ENCODE data around the gene PLEKHA8.

PLEKHA8 gene

GRCh38 chr7:30038196-30038980, 10.2 kb downstream of the PLEKHA8 start:
- no peak overlapping the region for H3K9ac ChIP-seq (ENCODE audit: low read length)
- H3K4me3 ChIP-seq (ENCODE audit: low read length), result no peak overlapping the region
- H3K36me3 ChIP-seq (replicated peaks; ENCODE audit: insufficient read depth, low read length), result no peaks in the 10 kb centered on the region; the same call in 1 of the 2 replicates
- H2AFZ ChIP-seq (ENCODE audit: low read length), result no peak overlapping the region
- H3K4me2 ChIP-seq (ENCODE audit: low read depth, low read length), result no peak overlapping the region
- DNase-seq, result no peak
- no peaks in the 10 kb centered on the region for H4K20me1 ChIP-seq (ENCODE audit: insufficient read depth, low read length)
- H3K27ac ChIP-seq (ENCODE audit: low read length), result no peak overlapping the region
- TF ChIP-seq EZH2 (optimal IDR thresholded peaks at IDR 0.05; ENCODE audit: low read depth, low read length) (no peak), CTCF (IDR thresholded peaks at IDR 0.05; ENCODE audit: low read length) (no peak), EZH2phosphoT487 (IDR thresholded peaks at IDR 0.05; ENCODE audit: low read length) (no peak)
- H3K27me3 ChIP-seq (replicated peaks; ENCODE audit: insufficient read depth, low read length), result no peaks in the 10 kb centered on the region
- peaks cover 4% of the 10 kb centered on the region for H3F3A ChIP-seq (ENCODE audit: insufficient read depth, low read length)
- peaks cover 91% of the 10 kb centered on the region for H3K79me2 ChIP-seq (ENCODE audit: low read length)
- no peaks in the 10 kb centered on the region for H3K9me2 ChIP-seq (replicated peaks; ENCODE audit: insufficient read depth, low read length)
- H3K9me3 ChIP-seq (replicated peaks; ENCODE audit: insufficient read depth, low read length), result no peaks in the 10 kb centered on the region
- H3K4me1 ChIP-seq (ENCODE audit: low read length), result peaks cover 23% of the 10 kb centered on the region

- H3K4me3 ChIP-seq (ENCODE audit: low read length), result no peak overlapping the region
- DNase-seq, result no peak
- no peak overlapping the region for H2AFZ ChIP-seq (ENCODE audit: low read length)
- no peaks in the 10 kb centered on the region for H3K9me3 ChIP-seq (replicated peaks; ENCODE audit: insufficient read depth, low read length)
- H3K4me1 ChIP-seq (ENCODE audit: low read length), result peaks cover 14% of the 10 kb centered on the region
- H3K79me2 ChIP-seq (ENCODE audit: low read length), result peaks cover 87% of the 10 kb centered on the region
- H3K36me3 ChIP-seq (replicated peaks; ENCODE audit: insufficient read depth, low read length), result no peaks in the 10 kb centered on the region; the same call in 1 of the 2 replicates
- H3K9ac ChIP-seq (ENCODE audit: low read length), result no peak overlapping the region
- H3K4me2 ChIP-seq (ENCODE audit: low read depth, low read length), result no peak overlapping the region
- no peaks in the 10 kb centered on the region for H3K27me3 ChIP-seq (replicated peaks; ENCODE audit: insufficient read depth, low read length)
- no peaks in the 10 kb centered on the region for H4K20me1 ChIP-seq (ENCODE audit: insufficient read depth, low read length)
- H3F3A ChIP-seq (ENCODE audit: insufficient read depth, low read length), result no peaks in the 10 kb centered on the region
- no peaks in the 10 kb centered on the region for H3K9me2 ChIP-seq (replicated peaks; ENCODE audit: insufficient read depth, low read length)
- TF ChIP-seq EZH2 (optimal IDR thresholded peaks at IDR 0.05; ENCODE audit: low read depth, low read length) (no peak), CTCF (IDR thresholded peaks at IDR 0.05; ENCODE audit: low read length) (no peak), EZH2phosphoT487 (IDR thresholded peaks at IDR 0.05; ENCODE audit: low read length) (no peak)
- H3K27ac ChIP-seq (ENCODE audit: low read length), result no peak overlapping the region
Measured at GRCh38 chr7:30040938-30041337, 12.7 kb downstream of the PLEKHA8 start.

- Histone ChIP-seq H3K79me2 (ENCODE audit: low read length) (peaks cover 80% of the 10 kb centered on the region), H3K9ac (ENCODE audit: low read length) (no peak overlapping the region), H3K36me3 (replicated peaks; ENCODE audit: insufficient read depth, low read length) (no peaks in the 10 kb centered on the region; the same call in 1 of the 2 replicates), H3F3A (ENCODE audit: insufficient read depth, low read length) (no peaks in the 10 kb centered on the region), H3K27ac (ENCODE audit: low read length) (no peak overlapping the region), H3K9me3 (replicated peaks; ENCODE audit: insufficient read depth, low read length) (no peaks in the 10 kb centered on the region), H4K20me1 (ENCODE audit: insufficient read depth, low read length) (no peaks in the 10 kb centered on the region), H3K4me3 (ENCODE audit: low read length) (no peak overlapping the region), H3K4me2 (ENCODE audit: low read depth, low read length) (no peak overlapping the region), H2AFZ (ENCODE audit: low read length) (no peak overlapping the region), H3K27me3 (replicated peaks; ENCODE audit: insufficient read depth, low read length) (no peaks in the 10 kb centered on the region), H3K4me1 (ENCODE audit: low read length) (peaks cover 14% of the 10 kb centered on the region), H3K9me2 (replicated peaks; ENCODE audit: insufficient read depth, low read length) (no peaks in the 10 kb centered on the region)
- no peak for DNase-seq
- no peak for TF ChIP-seq EZH2phosphoT487 (IDR thresholded peaks at IDR 0.05; ENCODE audit: low read length)
- no peak for TF ChIP-seq EZH2 (optimal IDR thresholded peaks at IDR 0.05; ENCODE audit: low read depth, low read length)
- no peak for TF ChIP-seq CTCF (IDR thresholded peaks at IDR 0.05; ENCODE audit: low read length)
Measured at GRCh38 chr7:30041526-30042269, 13.5 kb downstream of the PLEKHA8 start.
